AG10803 (cell line): ENCODE results near the gene VSTM5.

Source experiments
- DNase-seq: peaks from one replicate; pipeline ENCODE4 v3.0.0; 2010; ENCODE audit warnings: low read depth
- H3K4me3 ChIP-seq: 2 replicates; pipeline ENCODE4 v1.5.1; 2011; ENCODE audit warnings: mild to moderate bottlenecking, low read length, control low read depth
- CTCF ChIP-seq: conservative IDR thresholded peaks from 2 replicates; pipeline ENCODE4 v1.5.1; 2011; ENCODE audit warnings: mild to moderate bottlenecking, low read length, control low read depth, inconsistent platforms

Gene VSTM5

GRCh38 chr11:93842461-93842860 is 8.0 kb downstream of the VSTM5 start:
- no peak for TF ChIP-seq CTCF
- DNase-seq, result peak; percentile 52
- no peak overlapping the region for H3K4me3 ChIP-seq

DNA sequence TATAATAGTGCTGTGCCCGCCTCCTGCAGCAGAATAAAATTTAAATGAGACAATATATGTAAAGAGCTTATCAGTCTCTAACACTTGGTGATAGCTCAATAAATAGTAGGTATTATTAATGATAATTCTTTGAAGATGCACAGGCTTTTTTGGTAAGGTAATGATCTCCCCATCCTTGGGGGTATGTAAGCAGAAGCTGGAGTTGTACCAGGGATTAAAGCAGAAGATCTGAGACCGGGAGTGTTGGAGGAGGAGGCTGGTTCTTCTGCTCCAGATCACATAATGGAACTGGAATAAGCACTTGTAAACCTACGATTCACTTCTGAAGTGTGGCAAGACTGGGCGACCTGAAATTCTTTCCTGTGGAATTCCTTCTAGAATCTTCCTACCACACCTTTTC is 8.4 kb downstream of the VSTM5 start:
- DNase-seq, result no peak

GRCh38 chr11:93841446-93841845 is 9.0 kb downstream of the VSTM5 start:
- no peak overlapping the region for H3K4me3 ChIP-seq
- DNase-seq, result no peak
- no peak for TF ChIP-seq CTCF

More for the DNA sequence above, 8.4 kb downstream of the VSTM5 start:
- no peak for TF ChIP-seq CTCF
- no peak overlapping the region for H3K4me3 ChIP-seq

- no peak for DNase-seq
- H3K4me3 ChIP-seq, result no peak overlapping the region
- no peak for TF ChIP-seq CTCF
These were observed 9.4 kb downstream of the VSTM5 start for GRCh38 chr11:93840981-93841380.

DNA sequence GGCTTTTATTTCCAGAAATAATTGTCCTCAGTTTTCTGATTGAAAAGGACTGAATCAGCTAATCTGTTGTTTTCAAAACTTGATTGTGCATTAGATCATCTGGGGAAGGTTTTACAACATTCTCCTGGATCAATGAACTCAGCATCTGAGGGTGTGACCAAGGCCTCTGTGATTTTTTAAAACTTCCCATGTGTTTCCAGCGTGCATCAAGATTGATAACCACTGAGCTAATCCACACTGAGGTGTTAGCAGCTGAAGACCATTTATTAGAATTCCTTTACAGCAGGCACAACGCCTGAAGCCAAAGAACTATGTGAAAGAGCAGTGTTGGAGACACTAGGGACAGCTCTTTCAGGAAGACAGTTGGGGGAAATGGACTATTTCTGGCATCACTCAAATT is 10.2 kb downstream of the VSTM5 start:
- DNase-seq, result no peak
- H3K4me3 ChIP-seq, result no peak overlapping the region
- no peak for TF ChIP-seq CTCF

GRCh38 chr11:93838967-93839366 is 11.5 kb downstream of the VSTM5 start:
- no peak for TF ChIP-seq CTCF

GRCh38 chr11:93832780-93833179 is 17.6 kb downstream of the VSTM5 start:
- no peak overlapping the region for H3K4me3 ChIP-seq
- no peak for DNase-seq
- no peak for TF ChIP-seq CTCF

More at GRCh38 chr11:93838967-93839366, 11.5 kb downstream of the VSTM5 start:
- DNase-seq, result no peak
- no peak overlapping the region for H3K4me3 ChIP-seq
